Measurements from ENCODE around the gene HAUS1.
"Not testable (repeated sequence)": the region's sequence is repeated elsewhere in the genome, so short reads cannot be mapped to it uniquely, and the experiment has no call there.

Gene HAUS1

DNA sequence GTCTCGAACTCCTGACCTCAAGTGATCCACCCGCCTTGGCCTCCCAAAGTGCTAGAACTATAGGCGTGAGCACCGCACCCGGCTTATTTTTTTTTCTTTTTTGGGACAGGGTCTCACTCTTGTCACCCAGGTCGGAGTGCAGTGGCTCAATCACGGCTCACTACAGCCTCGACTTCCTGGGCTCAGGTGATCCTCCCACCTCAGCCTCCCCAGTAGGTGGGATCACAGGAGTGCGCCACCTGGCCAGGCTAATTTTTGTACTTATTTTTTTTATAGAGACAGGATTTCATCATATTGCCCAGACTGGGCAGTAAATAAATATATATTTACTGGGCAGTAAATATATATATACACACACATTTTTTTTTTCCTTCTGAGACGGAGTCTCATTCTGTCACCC lies 8.7 kb upstream of the HAUS1 start:
- no peak for DNase-seq

DNA sequence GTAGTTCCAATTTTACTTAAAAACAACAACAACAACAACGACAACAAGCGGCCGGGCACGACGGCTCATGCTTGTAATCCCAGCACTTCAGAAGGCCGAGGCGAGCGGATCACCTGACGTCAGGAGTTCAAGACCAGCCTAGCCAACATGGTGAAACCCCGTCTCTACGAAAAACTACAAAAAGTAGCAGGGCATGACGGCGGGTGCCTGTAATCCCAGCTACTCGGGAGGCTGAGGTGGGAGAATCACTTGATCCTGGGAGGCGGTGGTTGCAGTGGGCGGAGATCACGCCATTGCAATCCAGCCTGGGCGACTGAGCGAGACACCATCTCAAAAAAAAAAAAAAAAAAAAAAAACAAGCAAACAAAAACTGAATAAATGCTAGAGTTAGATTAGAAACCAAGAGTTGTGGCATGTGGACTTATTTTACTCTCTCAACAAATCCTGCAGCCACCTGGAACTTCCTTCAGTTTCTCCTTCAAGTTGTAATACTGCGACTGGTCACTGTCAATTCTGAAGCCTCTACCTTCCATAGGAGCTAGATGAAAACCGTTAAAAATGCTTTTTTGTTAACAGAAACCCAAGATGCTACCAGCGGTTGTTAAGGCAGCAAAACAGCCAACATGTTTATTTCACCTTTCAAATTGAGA lies 7.4 kb upstream of the HAUS1 start:
- no peak for DNase-seq

DNA sequence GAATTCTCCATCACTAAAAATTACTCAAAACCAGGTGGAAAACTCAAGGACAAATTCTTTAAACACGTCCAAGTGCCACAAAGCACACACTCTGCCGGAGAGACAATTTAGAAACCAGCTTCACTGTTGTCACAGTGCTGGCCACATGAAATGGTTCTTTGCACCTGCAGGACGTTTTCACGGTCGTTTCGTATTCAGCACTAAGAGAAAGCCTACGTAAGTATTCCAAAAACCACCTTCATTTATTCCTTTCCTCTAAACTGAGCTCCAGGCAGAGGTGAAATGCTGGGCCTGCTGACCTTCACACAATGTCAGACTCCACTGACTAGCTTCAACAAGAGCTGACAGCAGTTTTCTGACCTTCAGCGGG lies 6.8 kb upstream of the HAUS1 start:
- no peak for DNase-seq

DNA sequence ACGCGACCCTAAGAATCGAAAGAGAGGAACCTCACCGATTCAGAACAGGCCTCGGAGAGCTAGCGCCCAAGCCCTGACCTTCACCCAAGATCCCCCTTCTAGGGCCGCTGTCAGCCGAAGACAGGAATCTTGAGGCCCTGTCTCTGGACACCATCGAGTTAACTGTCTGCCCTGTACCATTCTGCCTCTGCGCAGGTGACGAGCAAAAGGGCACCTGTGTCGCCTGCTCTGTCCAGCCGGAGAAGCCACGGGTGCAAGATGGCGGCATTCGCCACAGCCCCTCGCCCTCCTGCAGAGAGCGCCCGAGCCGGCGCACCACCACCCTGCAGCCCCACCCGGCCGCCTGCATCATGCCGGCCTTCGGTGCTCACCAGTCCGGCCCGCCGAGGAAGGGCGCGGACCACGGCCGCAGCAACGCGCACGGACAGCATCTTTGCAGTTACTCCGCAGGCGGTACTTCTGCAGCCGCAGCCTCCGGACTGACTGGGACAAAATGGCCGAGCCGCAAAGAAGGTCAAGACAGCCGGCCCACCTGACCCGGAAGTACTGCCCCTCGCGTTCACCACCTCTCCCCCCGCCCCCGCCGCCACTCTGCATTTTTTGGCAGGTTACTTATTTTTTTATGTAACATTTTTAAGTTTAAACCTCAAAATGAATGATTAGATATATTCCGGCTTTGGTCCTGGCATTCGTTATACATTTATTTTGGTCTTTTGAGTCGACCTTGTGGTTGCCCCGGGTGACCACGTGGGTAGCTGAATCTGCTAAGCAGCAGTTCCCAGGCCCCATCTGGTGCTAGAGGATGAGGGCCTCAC lies 6.2 kb upstream of the HAUS1 start, which contains the start of gene ATP5F1A:
Gene ATP5F1A, minus strand, starts transcription at position 496 of the 815 bp plus-strand sequence. Its CDS starts 65 bp downstream, at position 431.
- peak in 1 of 2 experiments; percentile 37 for DNase-seq

DNA sequence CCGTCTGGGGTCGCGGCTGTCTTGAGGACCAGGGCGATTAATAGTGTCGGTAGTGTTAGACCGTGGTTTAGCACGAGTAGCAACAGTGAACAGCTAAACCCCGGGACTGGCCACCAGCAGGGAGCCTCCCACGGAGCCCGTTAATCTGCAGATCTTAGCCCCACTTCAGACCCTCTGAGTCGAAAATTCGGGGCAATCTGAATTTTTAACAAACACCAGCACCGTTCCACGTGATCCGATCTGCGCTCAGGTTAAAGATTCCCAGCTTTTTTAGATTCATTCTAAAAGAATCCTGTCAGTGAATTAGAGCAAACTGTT lies 5.6 kb upstream of the HAUS1 start:
- DNase-seq = no peak

DNA sequence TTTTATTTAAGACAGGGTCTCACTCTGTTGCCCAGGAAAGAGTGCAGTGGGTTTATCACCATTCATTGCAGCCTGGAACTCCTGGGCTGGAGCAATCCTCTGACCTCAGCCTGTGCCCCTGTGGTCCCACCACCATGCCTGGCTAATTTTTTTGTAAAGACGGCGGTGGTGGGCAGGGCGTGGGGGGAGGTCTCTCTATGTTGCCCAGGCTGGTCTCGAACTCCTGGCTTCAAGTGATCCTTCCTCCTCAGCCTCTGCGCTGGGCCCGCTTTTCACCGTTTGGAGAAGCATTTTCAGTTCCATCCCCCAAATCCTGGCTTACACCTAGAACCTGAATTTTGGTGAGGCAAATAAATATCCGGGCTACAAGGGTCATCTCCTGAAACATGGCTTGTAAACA lies 4.7 kb upstream of the HAUS1 start:
- no peak for DNase-seq

DNA sequence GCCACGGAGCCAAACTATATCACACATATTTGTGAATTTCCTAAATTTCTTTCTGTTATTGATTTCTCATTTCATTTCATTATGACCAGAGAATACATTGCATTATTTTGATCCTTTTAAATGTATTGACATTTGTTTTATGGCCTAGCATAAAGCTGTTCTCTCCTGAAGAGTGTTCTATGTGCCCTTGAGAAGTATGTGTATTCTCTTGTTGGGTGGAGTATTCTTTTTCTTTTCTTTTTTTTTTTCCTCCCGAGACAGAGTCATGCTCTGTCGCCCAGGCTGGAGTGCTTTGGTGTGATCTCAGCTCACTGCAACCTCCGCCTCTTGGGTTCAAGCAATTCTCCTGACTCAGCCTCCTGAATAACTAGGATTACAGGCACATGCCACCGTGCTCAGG lies 5.2 kb downstream of the HAUS1 start:
- DNase-seq = no peak

DNA sequence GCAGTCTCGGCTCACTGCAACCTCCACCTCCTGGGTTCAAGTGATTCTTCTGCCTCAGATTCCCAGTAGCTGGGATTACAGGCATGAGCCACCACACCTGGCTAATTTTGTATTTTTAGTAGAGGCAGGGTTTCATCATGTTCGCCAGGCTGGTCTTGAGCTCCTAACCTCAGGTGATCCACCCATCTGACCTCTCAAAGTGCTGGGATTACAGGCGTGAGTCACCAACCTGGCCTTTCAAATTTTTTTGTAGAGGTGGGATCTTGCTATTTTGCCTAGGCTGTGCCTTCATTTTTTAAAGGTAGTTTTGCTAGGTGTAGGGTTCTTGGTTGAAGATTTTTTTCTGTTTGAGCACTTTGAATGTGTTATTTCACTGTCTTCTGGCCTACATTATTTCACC lies 6.2 kb downstream of the HAUS1 start:
- DNase-seq = no peak

DNA sequence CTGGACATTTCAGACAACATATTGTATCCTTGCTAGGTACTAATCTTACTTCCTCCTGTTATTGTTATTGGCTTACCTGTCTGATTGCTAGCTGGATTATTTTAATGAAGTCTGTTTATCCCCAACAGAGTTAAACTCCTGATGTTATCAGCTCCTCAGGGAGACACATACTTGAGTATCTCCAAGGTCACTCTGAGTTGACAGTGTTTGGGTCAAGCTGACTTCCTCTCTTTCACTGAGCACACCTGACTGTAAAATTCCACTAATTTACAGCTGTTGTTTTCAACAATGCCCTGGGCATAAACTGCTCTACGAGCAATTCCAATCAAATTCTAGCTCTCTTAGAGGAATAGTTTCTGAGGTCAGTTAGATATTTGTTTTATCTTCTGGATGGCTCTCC lies 9.6 kb downstream of the HAUS1 start:
- no peak for DNase-seq

DNA sequence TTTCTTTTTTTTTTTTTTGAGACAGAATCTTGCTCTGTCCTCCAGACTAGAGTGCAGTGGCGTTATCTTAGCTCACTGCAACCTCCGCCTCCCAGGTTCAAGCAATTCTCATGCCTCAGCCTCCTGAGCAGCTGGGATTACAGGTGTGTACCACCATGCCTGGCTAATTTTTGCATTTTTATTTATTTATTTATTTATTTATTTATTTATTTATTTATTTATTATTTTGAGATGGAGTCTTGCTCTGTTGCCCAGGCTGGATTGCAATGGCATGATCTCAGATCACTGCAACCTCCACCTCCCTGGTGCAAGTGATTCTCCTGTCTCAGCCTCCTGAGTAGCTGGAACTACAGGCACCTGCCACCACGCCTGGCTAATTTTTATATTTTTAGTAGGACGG lies 22.4 kb downstream of the HAUS1 start:
- not testable (repeated sequence) for DNase-seq

DNA sequence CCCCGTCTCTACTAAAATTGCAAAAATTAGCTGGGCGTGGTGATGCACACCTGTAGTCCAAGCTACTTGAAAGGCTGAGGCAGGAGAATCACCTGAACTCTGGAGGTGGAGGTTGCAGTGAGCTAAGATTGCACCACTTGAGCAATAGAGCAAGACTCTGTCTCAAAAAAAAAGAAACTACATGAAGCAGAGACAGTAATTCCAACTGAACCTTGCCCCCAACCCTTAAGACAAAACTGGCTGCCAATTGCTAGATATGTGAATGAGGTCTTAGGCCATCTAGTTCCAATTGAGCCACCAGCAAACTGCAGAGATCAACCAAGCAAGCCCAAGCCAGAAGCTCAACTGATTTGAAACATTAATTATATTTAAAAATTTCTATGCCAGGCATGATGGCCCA lies 25.9 kb downstream of the HAUS1 start:
- no peak for DNase-seq

DNA sequence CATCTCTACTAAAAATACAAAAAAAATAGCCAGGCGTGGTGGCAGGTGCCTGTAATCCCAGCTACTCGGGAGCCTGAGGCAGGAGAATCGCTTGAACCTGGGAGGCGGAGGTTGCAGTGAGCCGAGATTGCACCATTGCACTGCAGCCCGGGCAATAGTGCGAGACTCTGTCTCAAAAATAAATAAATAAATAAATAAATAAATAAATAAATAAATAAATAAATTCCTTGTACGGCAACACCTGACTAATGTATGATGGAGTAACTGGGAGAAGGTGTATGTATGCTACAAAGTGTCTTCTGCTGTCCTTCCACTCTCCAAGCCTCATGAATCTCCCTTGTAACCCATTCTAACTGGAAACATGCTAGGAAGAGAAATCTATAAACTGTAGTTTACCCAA lies 26.4 kb downstream of the HAUS1 start:
- DNase-seq = not testable (repeated sequence)

DNA sequence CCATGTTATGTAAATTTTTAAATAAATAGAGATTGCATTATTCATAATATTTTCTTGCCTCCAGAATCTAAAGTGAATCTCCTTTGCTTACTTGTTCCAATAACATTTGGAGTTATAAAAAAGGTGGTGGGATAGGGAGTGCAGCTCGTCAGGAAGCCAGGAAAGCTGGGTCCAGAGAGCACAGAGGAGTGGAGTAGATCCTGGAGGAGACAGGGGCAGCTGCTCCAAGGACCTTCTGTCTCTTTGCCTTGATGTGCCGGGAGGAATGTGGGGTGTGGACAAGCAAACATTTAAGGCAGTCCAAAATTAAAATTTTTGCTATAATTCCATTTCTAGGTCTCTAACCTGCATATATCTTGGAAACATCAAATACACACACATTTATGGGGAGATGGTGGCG lies 29.3 kb downstream of the HAUS1 start:
- DNase-seq = no peak

DNA sequence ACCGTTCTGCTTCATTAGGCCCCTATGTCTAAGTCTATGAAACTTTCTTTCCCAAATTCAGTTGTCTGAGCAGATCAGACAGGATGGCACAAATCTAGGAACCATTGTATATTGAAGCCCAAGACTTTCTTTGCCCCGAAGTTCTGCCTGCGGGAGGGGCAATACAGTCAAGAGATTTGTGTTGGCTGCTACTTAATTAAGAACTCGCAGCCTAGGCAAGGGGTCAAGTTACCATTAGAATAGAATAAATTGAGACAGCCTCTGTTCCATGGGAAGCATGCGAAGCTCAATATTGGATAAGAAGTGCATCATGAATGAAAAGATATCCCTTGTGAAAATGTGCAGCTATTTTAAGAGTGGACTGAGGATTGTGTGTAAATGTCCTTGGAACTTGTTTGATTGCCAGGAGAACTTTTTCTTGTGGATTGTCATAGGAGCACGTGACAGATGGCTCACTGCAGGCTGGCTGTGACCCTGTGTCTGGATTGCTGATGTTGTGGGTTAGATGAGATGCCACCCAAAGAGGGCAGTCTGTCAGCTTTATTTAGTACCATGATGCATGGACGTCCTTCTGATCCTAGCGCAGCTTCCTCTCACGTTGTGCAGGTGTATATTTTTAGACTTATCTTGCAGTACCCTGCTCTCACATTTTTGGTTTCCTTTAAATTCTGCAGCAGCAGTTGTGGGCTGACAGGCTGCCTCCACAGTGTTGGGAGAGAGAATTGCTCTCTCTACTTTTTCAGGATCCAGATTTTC lies 30.9 kb downstream of the HAUS1 start:
- no peak for DNase-seq

DNA sequence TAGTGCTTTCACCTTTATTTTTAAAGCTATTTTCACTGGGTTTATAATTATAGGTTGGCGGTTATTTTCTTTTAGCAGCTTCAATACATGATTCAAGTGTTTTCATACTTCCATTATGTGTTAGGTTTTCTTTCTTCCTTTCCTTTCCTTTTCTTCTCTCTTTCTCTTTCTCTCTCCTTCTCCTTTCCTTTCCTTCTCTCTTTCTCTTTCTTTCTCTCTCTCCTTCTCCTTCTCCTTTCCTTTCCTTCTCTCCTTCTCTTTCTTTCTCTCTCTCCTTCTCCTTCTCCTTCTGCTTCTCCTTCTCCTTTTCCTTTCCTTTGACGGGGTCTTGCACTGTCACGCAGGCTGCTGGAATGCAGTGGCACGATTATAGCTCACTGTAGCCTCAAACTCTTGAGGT lies 36.0 kb downstream of the HAUS1 start:
- DNase-seq = no peak

DNA sequence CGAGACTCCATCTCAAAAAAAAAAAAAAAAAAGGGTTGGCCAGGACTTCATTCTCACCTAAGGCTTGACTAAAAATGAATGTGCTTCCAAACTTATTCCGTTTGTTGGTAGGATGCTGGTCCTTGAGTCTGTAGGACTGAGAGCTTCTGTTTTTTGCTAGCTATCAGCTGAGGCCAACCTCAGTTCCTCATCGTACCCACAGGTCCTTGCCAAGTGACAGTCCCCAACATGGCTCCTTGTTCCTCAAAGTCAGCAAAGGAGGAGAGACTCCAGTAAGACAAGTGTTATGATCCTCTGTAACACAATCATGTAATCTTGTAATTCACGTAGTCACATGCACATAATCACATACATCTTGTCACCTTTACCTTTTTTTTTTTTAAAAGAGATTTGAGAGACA lies 37.0 kb downstream of the HAUS1 start:
- DNase-seq = no peak

DNA sequence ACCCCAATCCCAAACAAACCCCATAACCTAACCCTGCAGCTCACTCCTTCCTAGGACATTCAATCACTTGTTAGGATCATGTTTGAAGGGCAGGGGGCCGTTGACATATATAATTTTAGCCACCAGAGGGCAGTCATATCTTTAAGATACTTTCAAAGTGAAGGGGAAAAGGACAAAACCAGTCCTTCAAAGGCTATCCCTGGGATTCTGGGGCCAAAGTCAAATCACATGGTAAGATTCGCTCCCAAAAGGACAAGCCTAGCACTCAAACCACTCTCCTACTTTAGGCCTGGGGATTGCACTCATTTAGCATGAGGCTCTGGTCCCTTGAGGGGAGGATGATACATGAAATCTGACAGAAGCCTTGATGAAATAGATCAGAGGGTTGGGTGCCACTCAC lies 44.6 kb downstream of the HAUS1 start:
- DNase-seq = no peak

DNA sequence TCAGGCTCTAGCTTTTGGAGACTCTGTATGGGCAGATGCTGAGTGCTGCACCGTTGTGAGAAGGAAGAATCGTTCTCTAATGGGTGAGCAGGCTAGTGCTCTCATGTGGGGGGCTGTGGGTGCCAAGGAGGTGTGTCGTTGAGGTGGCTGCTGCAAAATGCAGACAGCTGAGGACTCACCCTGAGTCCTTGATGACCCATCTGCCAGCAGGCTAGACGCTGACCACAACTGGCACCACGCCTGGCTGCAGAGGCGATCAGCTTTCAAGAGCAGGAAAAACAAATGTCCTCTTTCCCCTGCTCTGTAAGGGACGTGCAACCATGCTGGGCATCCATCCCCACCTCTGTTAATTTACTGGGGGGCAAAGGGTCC lies 48.2 kb downstream of the HAUS1 start:
- no peak for DNase-seq

DNA sequence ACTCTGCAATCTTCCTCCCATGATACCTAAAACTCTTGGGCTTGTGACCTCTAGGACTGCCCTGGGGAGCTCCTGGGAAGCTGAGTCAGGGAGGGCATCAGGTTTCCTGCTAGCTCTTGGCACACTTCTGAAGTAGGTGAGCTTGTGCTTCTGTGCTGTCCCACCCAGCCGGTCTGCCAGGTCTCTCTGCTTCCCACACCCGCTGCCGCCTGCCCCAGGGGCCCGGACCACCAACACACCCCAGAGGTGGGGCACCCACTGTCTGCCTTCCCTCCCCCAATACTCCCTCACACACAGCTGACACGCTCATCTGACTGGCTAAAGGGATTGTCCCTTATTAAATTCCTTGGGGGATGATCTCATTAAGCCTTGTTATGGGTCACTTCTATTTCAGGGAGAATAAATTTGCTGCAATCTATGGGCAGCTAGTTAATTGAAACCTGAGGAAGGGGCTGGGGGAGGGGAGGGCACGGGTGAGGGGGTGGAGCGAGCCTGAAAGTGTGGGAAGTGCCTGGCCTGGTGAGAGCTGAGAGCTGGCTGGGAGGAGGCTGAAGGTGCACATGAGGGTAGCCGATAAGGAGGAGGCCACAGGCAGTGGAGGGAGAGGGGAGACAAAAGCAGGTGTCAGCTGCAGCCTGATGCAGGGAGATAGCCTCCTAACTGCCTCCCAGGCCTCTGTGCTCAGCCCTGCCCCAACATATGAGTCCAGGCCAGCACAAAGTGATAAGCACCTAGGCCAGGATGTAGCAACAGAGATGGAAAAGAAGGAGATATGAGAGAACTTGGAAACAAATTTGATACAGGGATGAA lies 48.8 kb downstream of the HAUS1 start:
- DNase-seq = no peak

DNA sequence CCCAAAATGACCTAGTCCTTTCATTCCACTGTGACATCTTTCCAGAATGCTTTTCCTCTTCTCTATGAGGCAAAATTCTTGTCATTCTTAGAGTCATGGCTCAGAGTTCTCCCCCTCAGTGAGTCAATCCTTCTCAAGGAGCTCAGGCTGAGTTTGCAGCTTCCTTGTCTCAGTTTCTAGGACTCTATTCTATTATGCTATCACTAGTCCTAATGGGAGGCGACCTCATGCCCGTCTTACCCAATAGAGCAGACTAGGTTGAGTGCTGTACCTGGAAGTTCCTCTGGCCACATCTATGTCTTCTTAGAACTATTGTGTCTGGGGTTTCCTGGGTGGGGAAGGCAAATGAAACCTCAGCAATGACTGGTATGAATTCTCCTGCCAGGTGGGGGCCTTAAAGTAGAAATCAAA lies 51.5 kb downstream of the HAUS1 start:
- no peak for DNase-seq

DNA sequence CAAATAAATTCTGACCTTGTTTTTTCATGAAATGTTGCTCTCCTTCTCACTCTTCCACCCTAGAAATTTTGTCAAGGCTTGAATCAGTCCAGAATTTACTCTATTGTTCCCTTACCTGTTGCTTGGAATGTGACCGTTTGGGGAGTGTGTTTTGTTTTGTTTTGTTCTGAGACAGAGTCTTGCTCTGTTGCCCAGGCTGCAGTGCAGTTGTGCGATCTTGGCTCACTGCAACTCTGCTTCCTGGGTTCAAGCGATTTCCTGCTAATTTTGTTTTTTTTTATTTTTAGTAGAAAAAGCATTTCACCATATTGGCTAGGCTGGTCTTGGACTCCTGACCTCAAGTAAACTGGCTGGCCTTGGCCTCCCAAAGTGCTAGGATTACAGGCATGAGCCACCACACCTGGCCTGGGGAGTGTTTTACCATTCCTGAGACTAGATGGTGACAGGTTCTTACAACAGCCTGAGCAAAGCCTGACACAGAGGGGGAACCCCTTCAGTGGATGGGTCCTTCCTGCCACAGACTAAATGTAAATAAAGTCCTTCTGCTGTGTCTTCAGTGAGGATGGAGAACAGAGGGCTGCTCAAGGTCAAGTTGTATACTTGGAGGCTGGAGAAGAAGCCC lies 52.0 kb downstream of the HAUS1 start:
- DNase-seq = no peak

DNA sequence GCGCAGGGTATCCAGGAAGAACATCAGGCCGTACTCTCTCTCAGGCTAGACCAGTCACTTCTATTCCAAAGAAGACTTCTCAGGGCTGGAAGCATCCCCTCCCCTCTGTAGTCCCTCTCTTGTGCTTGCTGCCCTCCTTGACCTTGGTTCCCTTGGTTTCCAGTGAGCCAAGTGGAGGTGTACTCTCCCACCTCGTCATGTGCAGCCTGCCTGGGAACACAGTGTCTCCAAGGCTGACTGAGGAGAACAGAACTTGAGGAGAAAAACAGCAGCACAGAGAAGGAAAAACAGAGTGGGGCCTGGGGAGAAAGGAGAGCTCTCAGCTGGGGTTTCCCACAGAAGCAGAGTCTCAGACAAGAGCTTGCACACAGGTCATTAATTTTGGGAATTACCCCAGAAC lies 52.7 kb downstream of the HAUS1 start:
- no peak for DNase-seq

DNA sequence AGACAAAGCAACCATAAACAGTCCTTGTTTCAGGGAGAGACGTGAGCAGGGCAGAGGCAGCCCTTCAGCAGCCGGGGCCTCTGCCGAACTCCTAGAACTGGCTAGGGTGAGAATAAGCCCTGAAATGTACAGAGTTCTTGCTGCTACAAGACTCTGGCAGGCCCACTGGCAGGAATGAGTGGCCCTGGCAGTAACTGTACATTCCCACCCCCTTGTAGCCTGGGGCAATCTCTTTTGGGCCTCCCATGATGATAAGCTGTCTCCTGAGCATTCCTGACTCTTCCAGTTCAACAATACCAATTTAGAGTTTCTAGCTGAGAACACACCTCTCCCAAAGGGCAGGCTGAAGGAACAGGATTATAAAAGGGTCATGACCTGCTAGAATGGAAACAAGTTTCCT lies 54.3 kb downstream of the HAUS1 start:
- DNase-seq = no peak
